PC-9 (cell line): ENCODE results near the gene PDE3B. TPM values are rescaled to one million over a fixed set of nuclear protein-coding genes. Genes with fewer than 3 reads are reported as not detected.

Source experiments
- BruUV-seq: library from RNA; stranded (reverse); fragments of 400-500 nt; replicated peaks from 2 replicates; lab custom pipeline; 2021; lab: Mats Ljungman, UMichigan
- CTCF ChIA-PET: fragments of 300-600 bp; sonication (Branson Sonifier 250); formaldehyde crosslinking; loops from one replicate; lab custom pipeline; 2022; ENCODE audit warnings: antibody characterized with exemption; lab: Charles Lee
- POLR2A ChIA-PET: fragments of 300-600 bp; sonication (Branson Sonifier 250); formaldehyde crosslinking; loops from one replicate; lab custom pipeline; 2022; ENCODE audit warnings: antibody characterized with exemption; ENCODE audit not compliant: unreplicated experiment; lab: Charles Lee
- DNase-seq, 2 experiments: peaks; one replicate each; pipeline versions ENCODE4 v3.0.0 to v3.0.0-alpha.2; 2015 to 2022; ENCODE audit warnings: mixed read lengths in 1 of 2
- H2AFZ ChIP-seq: fragments of 200-600 bp; sonication (generic); 2 replicates; pipeline ENCODE4 v1.8.1; 2017; ENCODE audit warnings: antibody characterized with exemption
- H3F3A ChIP-seq: fragments of 200-600 bp; sonication (generic); 2 replicates; pipeline ENCODE4 v1.8.1; 2017; ENCODE audit warnings: antibody characterized with exemption, mild to moderate bottlenecking, low read depth; ENCODE audit not compliant: insufficient read depth
- H3K27ac ChIP-seq: fragments of 200-600 bp; sonication (generic); 2 replicates; pipeline ENCODE4 v1.6.1; 2016; ENCODE audit warnings: mixed run types
- H3K27me3 ChIP-seq: fragments of 200-600 bp; sonication (generic); 2 replicates; pipeline ENCODE4 v1.6.1; 2016; ENCODE audit warnings: low read depth, mixed run types; ENCODE audit not compliant: insufficient read depth
- H3K36me3 ChIP-seq: fragments of 200-600 bp; sonication (generic); 2 replicates; pipeline ENCODE4 v1.6.1; 2016; ENCODE audit warnings: low read depth, mixed run types
- H3K4me1 ChIP-seq: fragments of 200-600 bp; sonication (generic); replicated peaks from 2 replicates; pipeline ENCODE4 v1.6.1; 2016; ENCODE audit warnings: mixed run types; ENCODE audit not compliant: insufficient read depth
- H3K4me2 ChIP-seq: fragments of 200-600 bp; sonication (generic); 2 replicates; pipeline ENCODE4 v1.6.1; 2017; ENCODE audit warnings: mixed run types
- H3K4me3 ChIP-seq: fragments of 200-600 bp; sonication (generic); 2 replicates; pipeline ENCODE4 v1.6.1; 2016; ENCODE audit warnings: mixed run types
- H3K79me2 ChIP-seq: fragments of 200-600 bp; sonication (generic); 2 replicates; pipeline ENCODE4 v1.6.1; 2017; ENCODE audit warnings: low read depth, mixed run types
- H3K9me2 ChIP-seq: fragments of 200-600 bp; sonication (generic); 2 replicates; pipeline ENCODE4 v1.8.1; 2017; ENCODE audit warnings: mild to moderate bottlenecking; ENCODE audit not compliant: insufficient read depth
- H3K9me3 ChIP-seq: fragments of 200-600 bp; sonication (generic); 2 replicates; pipeline ENCODE4 v1.8.1; 2016; ENCODE audit warnings: low read depth; ENCODE audit not compliant: insufficient read depth
- H4K20me1 ChIP-seq: fragments of 200-600 bp; sonication (generic); 2 replicates; pipeline ENCODE4 v1.8.1; 2017; ENCODE audit not compliant: insufficient read depth
- CTCF ChIP-seq: fragments of 200-600 bp; sonication (generic); conservative IDR thresholded peaks from 2 replicates; pipeline ENCODE4 v1.6.1; 2017; ENCODE audit warnings: mixed run types, antibody characterized with exemption, mild to moderate bottlenecking, moderate library complexity
- EZH2 ChIP-seq: fragments of 200-600 bp; sonication (generic); IDR thresholded peaks from 2 replicates; pipeline ENCODE4 v1.8.0; 2017; ENCODE audit warnings: antibody characterized with exemption, low read depth
- intact Hi-C: fragments of 100-400 bp; cut with micrococcal nuclease; formaldehyde crosslinking; loops from one replicate; pipeline ENCODE4 v1.10.0; 2022; ENCODE audit not compliant: unreplicated experiment
- total RNA-seq: library from RNA; stranded (reverse); gene quantifications from 2 replicates; pipeline ENCODE4 v1.2.3, GENCODE V29; 2021

Gene PDE3B
- total RNA-seq, 1 experiment from 2014 or later = not detected

- Histone ChIP-seq H3K27me3 (peaks cover 13% of the 10 kb centered on the region), H3K79me2 (no peaks in the 10 kb centered on the region), H3K9me3 (no peaks in the 10 kb centered on the region), H3F3A (no peaks in the 10 kb centered on the region), H3K4me1 (no peaks in the 10 kb centered on the region), H3K9me2 (no peaks in the 10 kb centered on the region), H3K36me3 (no peaks in the 10 kb centered on the region), H4K20me1 (no peaks in the 10 kb centered on the region), H3K4me2 (peak overlapping the region; percentile 90), H3K4me3 (peak overlapping the region; percentile 75), H2AFZ (peak overlapping the region; percentile 92), H3K27ac (no peak overlapping the region)
- DNase-seq = no peak
- intact Hi-C loops = no loop called here
- POLR2A ChIA-PET = no interaction called here
- CTCF ChIA-PET = no interaction called here
- TF ChIP-seq CTCF = no peak
- no peak for TF ChIP-seq EZH2
- no TSS peak for BruUV-seq
These were observed 1.7 kb downstream of the PDE3B start for GRCh38 chr11:14645015-14645912.

- POLR2A ChIA-PET = interaction anchor here (0.6 kb wide), 1 partner anchor 153 kb away, joined by 3 read pairs; no protein-coding TSS in a partner anchor
- Histone ChIP-seq H3F3A (no peaks in the 10 kb centered on the region), H3K4me1 (no peaks in the 10 kb centered on the region), H3K9me2 (no peaks in the 10 kb centered on the region), H3K79me2 (no peaks in the 10 kb centered on the region), H4K20me1 (no peaks in the 10 kb centered on the region), H3K36me3 (no peaks in the 10 kb centered on the region), H3K9me3 (no peaks in the 10 kb centered on the region), H3K27ac (no peak overlapping the region), H3K4me3 (no peak overlapping the region), H3K27me3 (peaks cover 13% of the 10 kb centered on the region), H2AFZ (no peak overlapping the region), H3K4me2 (0 out of 2 replicates have a peak overlapping the region, but pooled peaks have one; percentile 90)
- DNase-seq = no peak
- CTCF ChIA-PET = no interaction called here
- intact Hi-C loops = no loop called here
- TF ChIP-seq CTCF (no peak), EZH2 (no peak)
- BruUV-seq = no TSS peak
These were observed 2.6 kb downstream of the PDE3B start for GRCh38 chr11:14645985-14646900.

GRCh38 chr11:14650064-14650463 lies 6.5 kb downstream of the PDE3B start:
- Histone ChIP-seq H3K27me3 (peaks cover 6% of the 10 kb centered on the region; the same call in 1 of the 2 replicates), H4K20me1 (no peaks in the 10 kb centered on the region), H3K4me1 (no peaks in the 10 kb centered on the region), H3K9me3 (no peaks in the 10 kb centered on the region), H3K36me3 (no peaks in the 10 kb centered on the region), H2AFZ (no peak overlapping the region), H3K4me3 (no peak overlapping the region), H3K4me2 (no peak overlapping the region), H3K79me2 (no peaks in the 10 kb centered on the region), H3K9me2 (no peaks in the 10 kb centered on the region), H3F3A (no peaks in the 10 kb centered on the region), H3K27ac (no peak overlapping the region)
- POLR2A ChIA-PET = no interaction called here
- TF ChIP-seq CTCF = no peak
- no peak for TF ChIP-seq EZH2
- CTCF ChIA-PET = no interaction called here
- BruUV-seq = no TSS peak
- intact Hi-C loops = no loop called here
- no peak for DNase-seq
